NCI-H187 (cell line): Measurements from ENCODE around the gene GRID1.

ENCODE experiments used
- DNase-seq, 2 experiments: peaks; one replicate each; lab custom pipeline; 2025; lab: John Stamatoyannopoulos, UW

GRID1 gene

GRCh38 chr10:86168256-86168655, 198.3 kb downstream of the GRID1 start:
- DNase-seq: peak in 1 of 2 experiments; percentile 6

- no peak for DNase-seq
These were observed 198.8 kb downstream of the GRID1 start for GRCh38 chr10:86167762-86168128.

GRCh38 chr10:86167121-86167761, 199.4 kb downstream of the GRID1 start:
- no peak for DNase-seq

- no peak for DNase-seq
These were observed 200.9 kb downstream of the GRID1 start for GRCh38 chr10:86165666-86166065.

GRCh38 chr10:86164960-86165630, 201.5 kb downstream of the GRID1 start:
- no peak for DNase-seq

- DNase-seq: no peak
These were observed 202.3 kb downstream of the GRID1 start for GRCh38 chr10:86164174-86164774.

GRCh38 chr10:86163522-86164173, 202.9 kb downstream of the GRID1 start:
- no peak for DNase-seq

- no peak for DNase-seq
These were observed 203.7 kb downstream of the GRID1 start for GRCh38 chr10:86162696-86163400.

- DNase-seq: no peak
These were observed 204.6 kb downstream of the GRID1 start for GRCh38 chr10:86162036-86162435.

GRCh38 chr10:86160890-86161585, 205.6 kb downstream of the GRID1 start:
- DNase-seq: no peak

- no peak for DNase-seq
These were observed 206.8 kb downstream of the GRID1 start for GRCh38 chr10:86159797-86160196.

GRCh38 chr10:86155054-86155921, 211.3 kb downstream of the GRID1 start:
- no peak for DNase-seq

GRCh38 chr10:86153751-86154150, 212.8 kb downstream of the GRID1 start:
- no peak for DNase-seq

- no peak for DNase-seq
These were observed 213.7 kb downstream of the GRID1 start for GRCh38 chr10:86152911-86153310.

GRCh38 chr10:86152354-86152753, 214.2 kb downstream of the GRID1 start:
- DNase-seq: no peak

- no peak for DNase-seq
These were observed 215.0 kb downstream of the GRID1 start for GRCh38 chr10:86151613-86152012.

GRCh38 chr10:86149257-86149656, 217.3 kb downstream of the GRID1 start:
- DNase-seq: no peak

- DNase-seq: no peak
These were observed 218.5 kb downstream of the GRID1 start for GRCh38 chr10:86148117-86148516.

GRCh38 chr10:86144301-86144700, 222.3 kb downstream of the GRID1 start:
- DNase-seq: no peak

- DNase-seq: no peak
These were observed 224.7 kb downstream of the GRID1 start for GRCh38 chr10:86141896-86142295.
